SK-N-SH (cell line): ENCODE measurements around the gene SLC26A11.

Experiments
- CTCF ChIP-seq: fragments of 200-600 bp; sonication (generic); IDR thresholded peaks from 2 replicates; pipeline ENCODE4 v1.6.1; 2017; ENCODE audit warnings: antibody characterized with exemption, mild to moderate bottlenecking, moderate library complexity
- EZH2phosphoT487 ChIP-seq: fragments of 200-600 bp; sonication (generic); IDR thresholded peaks from 2 replicates; pipeline ENCODE4 v1.6.1; 2017; ENCODE audit warnings: low read depth, mixed run types, mild to moderate bottlenecking, antibody characterized with exemption, moderate library complexity, borderline replicate concordance
- NFIC ChIP-seq: IDR thresholded peaks from 2 replicates; pipeline ENCODE4 v1.4.0; 2012; ENCODE audit warnings: borderline replicate concordance
- POLR2AphosphoS5 ChIP-seq: IDR thresholded peaks from 2 replicates; pipeline ENCODE4 v1.6.1; 2012; ENCODE audit warnings: low read depth, low read length
- SIN3A ChIP-seq: IDR thresholded peaks from 2 replicates; pipeline ENCODE4 v1.6.1; 2012; ENCODE audit warnings: low read depth, mild to moderate bottlenecking, low read length, moderate library complexity, borderline replicate concordance
- TCF12 ChIP-seq: IDR thresholded peaks from 2 replicates; pipeline ENCODE4 v1.4.0; 2012
- YY1 ChIP-seq: IDR thresholded peaks from 2 replicates; pipeline ENCODE4 v1.4.0; 2012; ENCODE audit warnings: low read depth, mild to moderate bottlenecking

GRCh38 chr17:80243526-80244433 is 23.6 kb downstream of the SLC26A11 start:
- TF ChIP-seq CTCF = no peak
- TF ChIP-seq EZH2phosphoT487 = no peak
- no peak for TF ChIP-seq TCF12
- no peak for TF ChIP-seq POLR2AphosphoS5
- TF ChIP-seq YY1 = no peak
- no peak for TF ChIP-seq SIN3A
- no peak for TF ChIP-seq NFIC
